K562 (cell line): ENCODE results near the gene RAP1A. TPM values are rescaled to one million over a fixed set of nuclear protein-coding genes. Genes with fewer than 3 reads are reported as not detected.

Source experiments
- CCAR2 ChIP-seq: fragments of 200-400 bp; formaldehyde crosslinking; IDR thresholded peaks from 2 replicates; pipeline ENCODE4 v1.6.1; 2017; ENCODE audit warnings: mild to moderate bottlenecking, low read depth, low read length
- CHD7 ChIP-seq: fragments of 200-600 bp; sonication (generic); IDR thresholded peaks from one replicate; pipeline ENCODE4 v1.6.1; 2012; ENCODE audit warnings: mild to moderate bottlenecking, low read depth, low read length, inconsistent platforms
- GATAD2B ChIP-seq: fragments of 450-650 bp; IDR thresholded peaks from 2 replicates; pipeline ENCODE4 v1.6.1; 2017; ENCODE audit warnings: mild to moderate bottlenecking, borderline replicate concordance
- JUND ChIP-seq, 2 experiments: IDR thresholded peaks; 2 replicates in 1 of 2; 3 replicates in 1 of 2; pipeline ENCODE4 v1.6.1; 2011; ENCODE audit warnings: borderline replicate concordance in 2 of 2, low read depth in 2 of 2, low read length in 2 of 2, improper control_type of control experiment in 1 of 2, missing biosample characterization in 1 of 2, missing genetic modification characterization in 1 of 2, missing genetic modification reagents in 1 of 2
- MCM3 ChIP-seq: fragments of 450-650 bp; IDR thresholded peaks from 2 replicates; pipeline ENCODE4 v1.6.1; 2016
- PTRF ChIP-seq: fragments of 450-650 bp; IDR thresholded peaks from 2 replicates; pipeline ENCODE4 v1.6.1; 2016; ENCODE audit warnings: mild to moderate bottlenecking, missing genetic modification characterization, missing compliant biosample characterization
- RFX1 ChIP-seq: fragments of 450-650 bp; IDR thresholded peaks from 2 replicates; pipeline ENCODE4 v1.6.1; 2016; ENCODE audit warnings: mild to moderate bottlenecking, moderate library complexity
- SMARCA4 ChIP-seq: fragments of 450-650 bp; IDR thresholded peaks from 2 replicates; pipeline ENCODE4 v1.6.1; 2016
- TAF7 ChIP-seq: fragments of 450-650 bp; IDR thresholded peaks from 2 replicates; pipeline ENCODE4 v1.6.1; 2016; ENCODE audit warnings: missing genetic modification characterization, missing compliant biosample characterization
- THAP7 ChIP-seq: fragments of 250-450 bp; sonication (Bioruptor Pico); IDR thresholded peaks from 2 replicates; pipeline ENCODE4 v1.5.0; 2021
- ZKSCAN1 ChIP-seq: fragments of 150-350 bp; IDR thresholded peaks from 2 replicates; pipeline ENCODE4 v1.6.1; 2016; ENCODE audit warnings: low read depth, low read length
- ZNF511 ChIP-seq: sonication (generic); formaldehyde crosslinking; IDR thresholded peaks from 2 replicates; pipeline ENCODE4 v1.8.0; 2022; ENCODE audit warnings: mild to moderate bottlenecking, missing genetic modification reagents
- ZNF644 ChIP-seq: fragments of 200-800 bp; sonication (Bioruptor generic); IDR thresholded peaks from 2 replicates; pipeline ENCODE4 v1.6.1; 2016; ENCODE audit warnings: low read depth, missing genetic modification characterization, missing compliant biosample characterization
- polyA plus RNA-seq, 8 experiments: library from polyadenylated mRNA; depleted of rRNA in 4 of 8; stranded (reverse) in 5 of 8; unstranded in 3 of 8; fragments of >200 nt; fragmentation: Nextera tagmentation in 2 of 8; fragmentation: Illumina TruSeq in 1 of 8; extraction: Ambion mirVana in 2 of 8; extraction: Trizol in 1 of 8; gene quantifications; 2 replicates each; pipeline versions ENCODE4 v1.2.1 to v1.2.3, GENCODE V29; 2011 to 2014; ENCODE audit warnings: inconsistent platforms in 1 of 8, missing spikeins in 1 of 8
- total RNA-seq, 7 experiments: library from RNA; depleted of rRNA in 6 of 7; stranded (reverse); fragments of >200 nt in 6 of 7; fragmentation: Illumina TruSeq in 2 of 7; extraction: Trizol in 2 of 7; gene quantifications; 2 replicates each; pipeline versions ENCODE4 v1.2.1 to v1.2.3, GENCODE V29; 2011 to 2021; ENCODE audit warnings: low replicate concordance in 1 of 7
- TF ChIP-seq, protein P1 (sequence below): fragments of 450-650 bp; IDR thresholded peaks from 2 replicates; pipeline ENCODE4 v1.6.1; 2016; ENCODE audit warnings: low read depth, mild to moderate bottlenecking, moderate library complexity

Gene RAP1A
- total and polyA plus RNA-seq, 9 of the 15 experiments (the other 6 are each of a cell fraction or from before 2014, with no cell fraction given) = 13.4 to 86.2 (median 32.5) TPM

GRCh38 chr1:111739194-111739924, 119.8 kb downstream of the RAP1A start, which contains the start of gene INKA2 (continued):
- TF ChIP-seq CHD7 = no peak
- TF ChIP-seq PTRF (tag) = no peak
- TF ChIP-seq MCM3 = no peak
- no peak for TF ChIP-seq ZKSCAN1
- no peak for TF ChIP-seq TAF7 (tag)
- TF ChIP-seq, protein P1, sequence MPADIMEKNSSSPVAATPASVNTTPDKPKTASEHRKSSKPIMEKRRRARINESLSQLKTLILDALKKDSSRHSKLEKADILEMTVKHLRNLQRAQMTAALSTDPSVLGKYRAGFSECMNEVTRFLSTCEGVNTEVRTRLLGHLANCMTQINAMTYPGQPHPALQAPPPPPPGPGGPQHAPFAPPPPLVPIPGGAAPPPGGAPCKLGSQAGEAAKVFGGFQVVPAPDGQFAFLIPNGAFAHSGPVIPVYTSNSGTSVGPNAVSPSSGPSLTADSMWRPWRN = no peak
- no peak for TF ChIP-seq RFX1
- no peak for TF ChIP-seq CCAR2
- TF ChIP-seq SMARCA4 = no peak
- no peak for TF ChIP-seq GATAD2B
- no peak for TF ChIP-seq ZNF644 (tag)
- no peak for TF ChIP-seq THAP7 (CRISPR knock-in tag)
- TF ChIP-seq ZNF511 (CRISPR knock-in tag) = peak; percentile 97
- no peak for TF ChIP-seq JUND (IDR thresholded peaks at IDR 0.05; ENCODE audit: borderline replicate concordance, low read depth, low read length)
- no peak for TF ChIP-seq JUND (tag; IDR thresholded peaks at IDR 0.05; ENCODE audit: borderline replicate concordance, low read depth, low read length)
